GM21526 (cell line): ENCODE measurements around the gene IQCE.
"Not testable (repeated sequence)": the region's sequence is repeated elsewhere in the genome, so short reads cannot be mapped to it uniquely, and the experiment has no call there.

Experiments
- ATAC-seq: cut with Tn5 transposase; IDR thresholded peaks from one replicate; pipeline ENCODE4 v1.9.1; 2021; ENCODE audit warnings: moderate library complexity; ENCODE audit not compliant: unreplicated experiment, low FRiP score

Gene IQCE

DNA sequence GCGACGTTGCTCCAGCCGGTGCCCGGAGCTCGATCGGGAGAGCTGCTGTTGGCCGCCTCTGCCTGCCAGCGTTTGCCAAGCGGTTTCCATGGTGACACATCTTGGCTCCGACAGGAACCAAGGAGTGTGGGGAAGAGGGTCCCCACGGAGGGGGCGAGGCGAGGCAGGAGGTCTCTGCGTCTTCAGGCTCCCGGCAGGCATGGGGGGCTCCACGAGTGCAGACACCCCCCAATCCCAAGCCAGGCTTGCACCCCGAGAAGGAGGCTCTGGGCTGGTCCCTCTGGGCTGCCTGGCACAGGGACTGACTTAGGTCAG, 27.0 kb upstream of the IQCE start:
- not testable (repeated sequence) for ATAC-seq

DNA sequence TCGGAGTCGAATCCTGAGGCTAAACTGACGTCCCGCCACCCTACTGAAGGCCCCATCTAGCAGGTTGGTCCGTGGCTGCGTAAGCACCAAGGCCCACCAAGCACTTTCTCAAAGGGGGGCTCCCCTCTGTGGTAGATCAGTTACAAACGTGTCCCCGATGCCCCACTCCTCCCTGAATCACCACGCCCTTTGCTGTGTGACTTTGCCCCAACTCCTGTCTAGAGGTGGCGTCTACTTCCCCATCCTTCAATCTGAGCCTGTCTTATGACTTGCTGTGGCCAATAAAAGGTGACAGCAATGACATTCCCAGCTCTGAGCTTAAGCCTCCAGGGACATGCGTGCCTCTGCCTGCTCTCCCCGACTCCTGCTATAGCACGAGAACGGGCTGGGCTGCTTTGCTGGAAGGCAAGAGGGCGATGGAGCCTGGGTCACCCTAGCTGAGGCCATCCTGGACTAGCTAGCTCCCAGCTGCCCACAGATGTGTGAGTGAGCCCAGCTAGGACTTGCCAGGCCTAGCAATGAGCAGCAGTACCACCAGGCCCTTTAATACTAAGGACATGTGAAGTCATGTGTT, 26.5 kb upstream of the IQCE start:
- ATAC-seq, result not testable (repeated sequence)

DNA sequence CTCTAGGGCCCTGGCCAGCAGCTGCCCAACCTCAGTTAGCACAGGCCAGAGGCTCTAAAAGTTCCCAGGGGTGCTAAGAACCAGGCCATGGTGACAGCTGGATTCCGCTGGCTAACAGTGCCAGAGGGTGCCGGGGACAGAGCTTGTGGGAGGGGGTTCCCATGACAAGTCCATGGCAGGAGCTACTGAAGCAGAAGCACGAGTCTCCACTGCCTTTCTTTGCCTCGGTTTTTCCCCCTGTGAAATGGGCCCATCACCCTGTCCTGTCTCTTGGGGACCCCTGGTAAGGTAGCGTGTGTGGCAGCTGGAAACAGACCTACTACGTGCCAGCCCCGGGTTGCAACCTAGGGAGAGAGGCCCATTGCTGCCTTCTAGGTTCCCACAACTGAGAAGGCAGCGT, 26.0 kb upstream of the IQCE start:
- ATAC-seq, result not testable (repeated sequence)

DNA sequence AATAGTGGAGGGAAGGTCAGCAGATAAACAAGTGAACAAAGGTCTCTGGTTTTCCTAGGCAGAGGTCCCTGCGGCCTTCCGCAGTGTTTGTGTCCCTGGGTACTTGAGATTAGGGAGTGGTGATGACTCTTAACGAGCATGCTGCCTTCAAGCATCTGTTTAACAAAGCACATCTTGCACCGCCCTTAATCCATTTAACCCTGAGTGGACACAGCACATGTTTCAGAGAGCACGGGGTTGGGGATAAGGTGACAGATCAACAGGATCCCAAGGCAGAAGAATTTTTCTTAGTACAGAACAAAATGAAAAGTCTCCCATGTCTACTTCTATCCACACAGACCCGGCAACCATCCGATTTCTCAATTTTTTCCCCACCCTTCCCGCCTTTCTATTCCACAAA, 25.2 kb upstream of the IQCE start:
- ATAC-seq, result not testable (repeated sequence)

DNA sequence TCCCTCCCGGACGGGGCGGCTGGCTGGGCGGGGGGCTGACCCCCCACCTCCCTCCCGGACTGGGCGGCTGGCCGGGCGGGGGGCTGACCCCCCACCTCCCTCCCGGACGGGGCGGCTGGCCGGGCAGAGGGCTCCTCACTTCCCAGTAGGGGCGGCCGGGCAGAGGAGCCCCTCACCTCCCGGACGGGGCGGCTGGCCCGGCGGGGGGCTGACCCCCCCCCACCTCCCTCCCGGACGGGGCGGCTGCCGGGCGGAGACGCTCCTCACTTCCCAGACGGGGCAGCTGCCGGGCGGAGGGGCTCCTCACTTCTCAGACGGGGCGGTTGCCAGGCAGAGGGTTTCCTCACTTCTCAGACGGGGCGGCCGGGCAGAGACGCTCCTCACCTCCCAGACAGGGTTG, 24.6 kb upstream of the IQCE start:
- not testable (repeated sequence) for ATAC-seq

DNA sequence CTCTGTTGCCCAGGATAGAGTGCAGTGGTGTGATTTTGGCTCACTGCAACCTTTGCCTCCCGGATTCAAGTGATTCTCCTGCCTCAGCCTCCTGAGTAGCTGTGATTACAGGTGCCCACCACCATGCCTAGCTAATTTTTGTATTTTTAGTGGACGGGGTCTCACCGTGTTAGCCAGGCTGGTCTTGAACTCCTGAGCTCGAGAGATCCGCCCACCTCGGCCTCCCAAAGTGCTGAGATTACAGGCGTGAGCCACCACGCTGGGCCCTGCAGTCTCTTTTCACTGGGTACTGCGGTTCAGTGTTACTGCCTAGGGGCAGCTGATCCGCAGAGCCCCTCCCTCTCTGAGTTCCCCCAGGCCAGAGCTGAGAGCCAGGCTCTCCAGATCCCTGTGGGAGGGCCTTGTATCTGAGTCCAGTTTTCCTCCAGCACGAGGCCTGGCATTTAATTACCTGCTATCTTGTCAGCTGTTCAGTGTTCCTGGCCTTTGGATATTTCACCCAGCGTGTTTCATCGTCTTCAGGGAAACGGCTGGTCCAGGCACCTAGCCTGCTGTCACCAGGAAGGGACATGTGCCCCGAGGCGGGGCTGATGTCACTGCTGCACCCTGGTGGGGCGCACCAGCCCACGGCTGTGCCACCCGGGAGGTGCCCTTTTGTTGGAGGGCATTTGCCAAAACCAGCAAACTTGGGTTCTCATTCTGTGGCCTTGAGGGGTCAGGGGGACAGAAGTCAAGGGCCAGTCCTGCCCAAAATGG, 22.7 kb upstream of the IQCE start:
- not testable (repeated sequence) for ATAC-seq

DNA sequence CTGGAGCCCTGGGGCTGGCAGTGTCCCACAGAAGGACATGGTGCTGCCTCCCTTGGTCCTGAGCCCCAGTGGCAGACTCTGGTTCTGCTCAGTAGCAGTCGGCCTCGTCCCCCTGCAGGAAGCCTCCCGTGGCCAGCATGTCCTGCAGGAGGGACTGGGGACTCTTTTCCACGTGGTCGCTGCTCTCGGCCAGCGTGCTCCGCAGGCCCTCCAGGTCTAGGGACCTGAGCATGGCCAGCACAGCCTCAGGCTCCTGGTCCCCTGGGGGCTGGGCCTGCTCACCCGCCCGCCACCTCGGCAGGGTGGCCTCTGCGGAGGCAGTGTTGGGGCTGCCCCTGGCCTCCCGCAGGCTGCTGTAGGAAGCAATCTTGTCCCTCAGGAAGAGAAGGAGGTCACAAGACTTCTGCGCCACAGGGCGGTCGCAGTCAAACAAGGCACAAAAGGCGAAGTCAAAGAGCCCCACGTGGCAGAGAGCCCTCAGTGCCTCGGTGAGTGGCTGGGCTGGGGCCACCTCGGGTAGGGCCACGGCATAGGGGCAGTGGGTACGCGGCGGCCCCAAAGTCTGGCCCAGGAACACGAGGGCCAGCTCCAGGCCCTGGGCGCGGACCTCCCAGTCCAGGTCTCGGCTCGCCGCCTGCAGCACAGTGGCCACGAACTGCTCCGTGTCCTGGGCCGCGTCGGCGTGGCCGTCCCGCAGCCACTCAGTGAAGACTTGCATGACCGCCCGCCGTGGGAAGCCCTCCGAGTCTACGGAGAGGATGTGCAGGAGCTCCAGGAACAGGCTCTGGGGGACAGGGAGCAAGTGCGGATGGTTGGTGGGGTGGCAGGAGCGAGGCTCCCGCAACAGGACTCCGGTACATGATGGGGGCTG, 20.6 kb upstream of the IQCE start:
- no peak for ATAC-seq

DNA sequence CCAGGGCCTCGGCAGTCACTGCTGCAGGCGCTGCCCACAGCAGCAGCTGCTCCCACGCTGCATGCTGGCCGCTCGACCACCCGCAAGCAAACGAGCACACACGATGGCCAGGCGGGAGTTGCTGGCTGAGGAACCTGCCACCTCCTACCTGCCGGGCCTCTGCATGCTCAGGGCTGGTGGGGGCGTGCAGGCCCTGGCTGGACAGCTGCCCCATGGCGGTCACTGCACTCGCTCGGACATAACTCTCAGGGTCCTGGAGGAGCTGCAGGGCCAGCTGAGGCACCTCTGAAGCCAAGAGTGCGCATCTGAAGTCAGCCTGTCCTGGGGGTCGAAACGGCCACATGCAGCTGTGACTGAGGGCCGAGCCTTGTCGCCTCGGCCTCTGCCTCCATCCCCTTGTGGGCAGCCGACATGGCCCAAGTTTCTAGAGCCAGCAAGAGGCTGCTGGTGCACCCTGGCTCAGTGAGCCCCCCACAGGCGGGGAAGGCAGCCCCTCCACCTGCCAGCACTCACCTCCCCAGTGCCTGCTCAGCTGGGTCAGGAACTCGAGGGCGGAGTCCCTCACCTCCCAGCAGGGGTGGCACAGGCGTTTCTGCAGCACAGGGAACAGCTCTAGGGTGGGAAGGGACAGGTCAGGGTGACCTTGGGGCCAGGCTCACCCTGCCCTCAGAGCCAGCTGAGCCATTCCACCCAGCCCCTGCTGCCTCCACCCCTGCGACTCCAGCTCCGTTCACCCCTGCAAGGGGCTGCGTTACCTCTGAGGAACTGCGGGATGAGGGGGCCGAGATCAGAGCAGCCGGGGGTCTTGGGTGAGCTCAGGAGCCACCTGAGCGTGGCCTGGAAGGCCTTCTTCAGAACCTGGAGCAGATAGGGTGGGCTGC, 19.5 kb upstream of the IQCE start:
- no peak for ATAC-seq

DNA sequence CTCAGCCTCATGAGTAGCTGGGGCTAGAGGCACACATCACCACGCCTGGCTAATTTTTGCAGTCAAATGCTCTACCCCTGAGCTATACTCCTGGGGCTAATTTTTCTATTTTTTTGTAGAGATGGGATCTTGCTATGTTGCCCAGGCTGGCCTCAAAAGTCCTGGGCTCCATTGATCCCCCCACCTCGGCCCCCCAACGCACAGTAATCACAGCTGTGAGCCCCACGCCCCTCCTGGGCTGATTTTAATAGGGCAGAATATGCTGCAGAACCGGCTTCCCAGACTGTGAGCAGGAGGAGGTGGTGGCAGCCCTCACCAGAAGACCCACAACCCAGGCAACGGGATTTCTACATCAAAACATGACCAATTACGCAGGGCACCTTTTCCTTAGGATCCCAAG, 18.6 kb upstream of the IQCE start:
- no peak for ATAC-seq

DNA sequence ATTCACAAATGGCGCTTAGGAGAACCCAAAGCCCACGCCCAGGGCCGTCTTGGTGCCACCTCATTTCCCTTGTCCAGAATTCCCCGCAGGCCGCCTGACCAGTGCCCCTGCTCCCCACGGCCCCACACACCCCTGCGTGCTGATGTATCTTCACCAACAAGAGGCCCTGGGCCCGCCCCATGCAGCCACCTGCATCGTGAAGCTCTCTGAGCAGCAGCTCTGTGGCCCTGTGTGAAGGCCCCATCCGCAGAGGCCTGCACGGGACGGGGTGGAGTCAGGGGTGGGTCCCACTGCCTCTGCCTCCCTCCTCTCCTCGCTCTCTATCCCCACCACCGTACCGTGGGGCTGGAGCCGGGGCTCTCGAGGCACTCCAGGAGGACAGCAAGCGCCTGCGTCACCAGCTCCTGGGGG, 18.1 kb upstream of the IQCE start:
- no peak for ATAC-seq

DNA sequence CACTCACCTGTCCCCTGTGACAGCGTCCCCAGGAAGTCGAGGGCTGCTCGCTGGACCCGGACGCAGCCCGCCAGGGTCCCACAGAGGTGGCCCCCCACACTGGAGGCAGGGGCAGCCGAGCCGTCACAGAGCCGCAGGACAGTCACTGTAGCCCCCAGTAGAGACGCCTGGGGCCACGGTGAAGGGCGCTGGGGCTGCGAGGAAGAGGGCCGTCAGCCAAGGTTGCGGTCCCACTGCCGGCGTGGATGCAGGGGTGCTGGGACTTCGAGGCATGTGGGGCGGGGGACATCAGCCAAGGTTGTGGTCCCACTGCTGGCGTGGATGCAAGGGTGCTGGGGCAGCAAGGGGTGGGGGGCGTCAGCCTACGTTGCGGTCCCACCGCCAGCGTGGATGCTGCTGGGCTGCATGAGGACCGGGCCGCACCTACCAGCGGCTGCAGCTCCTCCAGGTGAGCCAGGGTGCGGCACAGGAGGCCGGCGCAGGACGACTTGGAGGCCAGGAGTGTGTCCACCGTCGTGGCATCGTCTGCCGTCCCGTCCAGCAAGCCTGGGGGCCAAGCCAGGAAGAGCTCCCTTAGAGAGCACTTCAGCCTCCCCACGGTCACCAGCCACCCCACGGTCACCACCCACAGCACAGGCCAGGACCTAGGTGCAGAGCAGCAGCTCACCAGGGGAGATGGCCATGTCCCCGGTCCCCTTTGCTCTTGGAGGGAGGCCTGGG, 17.3 kb upstream of the IQCE start:
- no peak for ATAC-seq

DNA sequence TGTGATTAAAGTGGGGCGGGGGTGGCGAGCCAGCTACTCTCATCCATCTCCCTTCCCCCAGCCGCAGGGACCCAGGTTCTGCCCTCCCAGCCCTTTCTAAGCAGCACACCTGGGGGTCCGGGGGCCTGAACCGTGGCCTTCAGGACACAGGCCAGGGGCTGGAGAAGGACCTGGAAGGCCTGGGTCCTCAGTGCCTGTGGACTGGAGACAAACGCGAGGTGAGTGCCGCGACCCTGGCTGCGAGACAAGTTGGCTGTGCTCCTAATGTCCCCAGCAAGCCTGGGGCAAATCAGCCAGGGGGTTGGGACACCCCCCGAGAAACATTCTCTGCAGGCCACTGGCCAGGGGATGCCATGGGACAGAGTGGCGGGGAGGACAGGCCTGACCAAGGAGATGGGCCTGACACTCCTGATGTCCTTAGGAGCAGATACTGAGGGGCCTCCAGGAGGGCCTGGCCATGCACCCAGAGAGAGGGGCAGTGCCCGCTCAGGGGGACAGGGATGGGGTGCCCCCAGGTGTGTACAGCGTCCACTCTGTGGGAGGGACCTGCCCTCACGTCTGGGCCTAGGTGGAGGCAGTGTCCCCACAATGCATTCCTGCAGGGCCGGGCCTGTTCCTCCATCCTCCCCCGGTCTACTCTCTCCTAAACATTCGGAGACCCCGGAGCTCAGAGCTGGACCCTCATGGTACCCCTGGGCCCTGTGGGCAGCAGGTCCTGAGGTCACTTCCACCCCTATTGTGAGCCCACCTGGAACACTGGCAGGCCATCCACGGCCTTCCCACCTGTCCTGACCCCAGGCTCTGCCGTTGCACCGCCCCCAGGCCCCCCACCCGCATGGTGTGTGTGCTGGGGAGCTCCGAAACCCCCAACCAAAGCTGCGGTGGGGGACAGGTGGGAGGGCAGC, 16.5 kb upstream of the IQCE start:
- ATAC-seq, result no peak

DNA sequence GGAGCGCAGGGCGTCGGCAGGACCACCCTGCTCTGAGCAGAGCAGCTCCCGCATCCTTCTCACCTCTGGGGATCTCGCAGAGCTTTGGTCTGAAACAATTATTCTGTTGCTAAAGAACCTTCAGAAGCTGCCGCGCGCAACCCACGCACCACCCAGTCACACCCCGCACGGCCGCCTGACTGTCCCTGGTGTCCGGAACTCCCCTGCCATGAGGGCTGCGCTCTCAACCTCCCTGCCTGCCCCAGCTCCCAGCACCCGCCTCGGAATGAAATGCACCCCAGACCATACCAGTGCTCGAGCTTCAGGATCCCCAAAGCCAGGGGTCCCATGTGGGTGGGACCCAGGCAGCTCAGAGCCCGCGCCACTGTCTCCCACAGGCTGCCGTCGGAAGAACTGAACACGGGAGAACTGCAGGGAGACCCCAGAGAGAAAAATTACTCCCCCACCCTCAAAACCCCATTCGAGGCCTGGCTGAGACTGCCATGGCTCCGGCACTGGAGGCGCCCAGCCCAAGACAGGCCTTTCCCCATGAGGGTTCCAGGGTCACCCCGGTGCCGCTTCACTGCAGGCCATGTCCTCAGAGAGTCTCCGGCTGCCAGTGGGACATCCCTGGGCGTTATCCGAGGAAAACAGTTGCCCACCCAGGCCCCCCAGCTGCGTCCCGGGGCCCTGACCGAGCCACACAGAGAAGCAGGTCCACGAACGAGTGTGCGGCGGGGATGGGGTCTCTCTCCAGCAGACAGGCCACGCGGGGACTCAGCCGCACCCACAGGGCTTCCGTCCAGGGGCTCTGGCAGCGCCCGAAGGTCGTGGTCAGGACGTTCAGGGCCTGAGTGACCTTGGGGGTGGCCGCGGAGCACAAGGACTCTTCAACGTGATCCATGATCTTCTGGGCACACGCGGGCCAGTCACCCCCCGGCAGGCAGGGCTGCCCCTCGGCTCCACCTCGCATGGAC, 15.6 kb upstream of the IQCE start:
- no peak for ATAC-seq

DNA sequence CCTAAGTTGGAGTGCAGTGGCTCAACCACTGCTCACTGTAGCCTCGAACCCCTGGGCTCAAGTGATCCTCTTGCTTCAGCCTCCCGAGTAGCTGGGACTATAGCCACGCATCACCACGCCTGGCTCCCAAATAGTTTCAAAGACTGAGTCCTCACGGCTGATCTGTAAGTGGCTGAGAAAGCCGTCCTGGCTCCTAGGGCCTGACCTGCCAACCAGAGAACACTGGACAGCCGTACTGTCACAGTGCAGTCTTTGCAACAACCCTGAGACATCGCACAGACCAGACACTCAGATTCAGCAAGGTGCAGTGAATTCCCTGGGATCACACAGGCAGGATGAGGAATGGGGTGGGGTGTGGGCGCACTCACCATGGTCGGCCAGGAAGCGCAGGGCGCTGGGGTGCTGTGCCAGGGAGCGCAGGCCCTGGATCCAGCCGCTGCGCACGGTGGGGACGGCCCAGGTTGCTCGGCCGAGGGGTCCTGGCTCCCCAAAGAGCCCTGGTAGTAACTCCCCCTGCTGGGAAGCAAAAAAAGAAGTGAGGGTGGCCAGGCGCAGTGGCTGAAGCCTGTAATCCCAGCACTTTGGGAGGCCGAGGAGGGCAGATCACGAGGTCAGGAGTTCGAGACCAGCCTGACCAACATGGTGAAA, 14.1 kb upstream of the IQCE start:
- no peak for ATAC-seq

DNA sequence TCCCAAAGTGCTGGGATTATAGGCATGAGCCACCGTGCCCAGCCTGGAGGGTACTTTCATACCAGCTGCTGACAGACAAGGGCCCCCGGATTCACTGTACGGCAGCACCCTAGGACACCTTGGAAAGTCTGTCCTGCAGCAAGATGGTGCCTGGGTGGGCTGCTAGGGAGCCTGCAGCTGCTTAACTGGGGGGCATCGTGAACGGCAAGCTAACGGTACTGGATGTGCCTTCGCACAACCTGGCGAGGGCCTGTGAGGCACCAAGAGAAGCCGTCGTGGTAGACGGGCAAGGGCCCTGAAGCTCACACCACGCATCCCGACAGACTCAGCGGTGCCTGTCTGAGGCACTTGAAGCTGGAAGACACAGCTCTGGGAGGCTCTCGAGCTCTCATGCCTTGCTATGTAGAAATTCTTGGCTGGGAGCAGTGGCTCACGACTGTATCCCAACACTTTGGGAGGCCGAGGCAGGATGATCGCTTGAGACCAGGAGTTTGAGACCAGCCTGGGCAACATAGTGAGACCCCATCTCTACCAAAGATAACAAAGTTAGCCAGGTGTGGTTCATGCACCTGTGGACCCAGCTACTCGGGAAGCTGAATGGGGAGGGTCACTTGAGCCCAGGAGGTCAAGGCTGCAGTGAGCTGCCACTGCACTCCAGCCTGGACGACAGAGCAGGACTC, 12.9 kb upstream of the IQCE start:
- no peak for ATAC-seq

DNA sequence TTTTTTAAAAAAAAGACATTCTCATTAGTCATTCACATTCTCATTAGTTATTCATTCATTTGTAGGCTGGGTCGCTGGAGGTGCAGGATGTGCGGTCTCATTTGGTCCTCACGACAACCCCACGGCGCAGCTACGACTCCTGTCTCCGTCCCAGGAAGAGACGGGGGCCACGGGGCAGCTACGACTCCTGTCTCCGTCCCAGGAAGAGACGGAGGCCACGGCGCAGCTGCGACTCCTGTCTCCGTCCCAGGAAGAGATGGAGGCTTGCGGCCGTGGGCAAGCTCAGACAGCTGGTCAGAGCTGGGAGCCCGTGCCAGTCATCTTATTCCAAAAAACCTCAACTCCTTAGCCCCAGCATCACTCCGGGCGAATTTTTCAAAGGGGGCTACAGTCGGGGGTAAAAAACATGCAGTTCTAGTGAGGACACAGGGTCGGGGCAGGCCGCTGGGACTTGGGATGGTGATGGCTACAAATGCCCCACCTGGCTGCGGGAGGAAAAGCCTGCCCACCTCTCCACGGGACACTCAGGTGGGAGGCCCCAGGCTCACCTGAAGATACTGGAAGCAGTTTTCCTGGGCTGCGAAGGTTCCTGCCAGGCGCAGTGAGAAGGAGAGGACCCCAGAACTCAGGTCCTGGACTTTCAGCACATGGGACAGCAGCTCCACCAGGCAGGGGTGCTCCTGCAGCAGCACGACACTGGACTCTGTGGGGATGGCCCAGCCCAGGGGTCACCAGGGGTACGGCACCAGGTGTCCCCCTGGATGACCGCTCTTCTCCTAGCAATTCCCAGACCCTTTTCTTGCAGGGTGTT, 11.8 kb upstream of the IQCE start:
- no peak for ATAC-seq
